B cell (primary cell): Measurements from ENCODE around the gene TRIM31. TPM values are rescaled to one million over a fixed set of nuclear protein-coding genes. Genes with fewer than 3 reads are reported as not detected.

ENCODE experiments used
- ATAC-seq: fragments of 200-7000 bp; cut with Tn5 transposase; one replicate; pipeline ENCODE4 v1.10.0; 2021; ENCODE audit warnings: low read depth, mild to moderate bottlenecking, moderate number of reproducible peaks, moderate library complexity
- CTCF ChIA-PET: fragments of 350-600 bp; sonication (Branson Sonifier 250); formaldehyde crosslinking; loops from one replicate; lab custom pipeline; 2021; ENCODE audit warnings: antibody characterized with exemption, inconsistent platforms; lab: Charles Lee
- POLR2A ChIA-PET: fragments of 350-600 bp; sonication (Branson Sonifier 250); formaldehyde crosslinking; loops from one replicate; lab custom pipeline; 2021; ENCODE audit warnings: antibody characterized with exemption; lab: Charles Lee
- DNase-seq: peaks from one replicate; pipeline ENCODE4 v3.0.0; 2013
- H2AFZ ChIP-seq: 2 replicates; pipeline ENCODE4 v1.6.1; 2012; ENCODE audit warnings: mild to moderate bottlenecking, low read depth, low read length; ENCODE audit not compliant: insufficient read depth, poor library complexity, severe bottlenecking
- H3K27ac ChIP-seq, 2 donors: 1 replicate in 1 of 2; 2 replicates in 1 of 2; pipeline ENCODE4 v1.5.1; 2012 to 2013; ENCODE audit warnings: low read length in 2 of 2, mild to moderate bottlenecking in 2 of 2, moderate library complexity in 1 of 2
- H3K27me3 ChIP-seq, 4 experiments: fragments of 200-600 bp in 1 of 4; sonication (generic) in 1 of 4; replicated peaks in 1 of 4; 1 replicate in 2 of 4; 2 replicates in 2 of 4; pipeline versions ENCODE4 v1.6.1 to v1.7.0; 2013 to 2016; ENCODE audit warnings: low read length in 3 of 4, mild to moderate bottlenecking in 2 of 4, mixed read lengths in 1 of 4, moderate library complexity in 1 of 4; ENCODE audit not compliant: insufficient read depth in 4 of 4, control insufficient read depth in 3 of 4; ENCODE audit errors: control extremely low read depth in 1 of 4
- H3K36me3 ChIP-seq, 2 experiments: replicated peaks in 1 of 2; 1 replicate in 1 of 2; 2 replicates in 1 of 2; pipeline versions ENCODE4 v1.6.1 to v1.7.1; 2013; ENCODE audit warnings: low read length in 1 of 2; ENCODE audit not compliant: insufficient read depth in 2 of 2, control insufficient read depth in 1 of 2; ENCODE audit errors: control extremely low read depth in 1 of 2, extremely low read depth in 1 of 2
- H3K4me1 ChIP-seq, 2 donors: fragments of 200-600 bp in 1 of 2; sonication (generic) in 1 of 2; 1 replicate in 1 of 2; 2 replicates in 1 of 2; pipeline versions ENCODE4 v1.5.1 to v1.6.1; 2013 to 2017; ENCODE audit warnings: low read length in 2 of 2; ENCODE audit not compliant: control insufficient read depth in 2 of 2, insufficient read depth in 2 of 2
- H3K4me2 ChIP-seq: replicated peaks from 2 replicates; pipeline ENCODE3; 2012; ENCODE audit warnings: mild to moderate bottlenecking, low read depth, low read length; ENCODE audit not compliant: poor library complexity, severe bottlenecking
- H3K4me3 ChIP-seq, 5 experiments: fragments of 200-600 bp in 1 of 5; sonication (generic) in 1 of 5; 1 replicate in 3 of 5; 2 replicates in 2 of 5; pipeline versions ENCODE4 v1.5.1 to v1.7.0; 2011 to 2016; ENCODE audit warnings: low read length in 4 of 5, mild to moderate bottlenecking in 4 of 5, low read depth in 2 of 5, control low read depth in 1 of 5, moderate library complexity in 1 of 5; ENCODE audit not compliant: insufficient read depth in 1 of 5; ENCODE audit errors: control extremely low read depth in 1 of 5, extremely low read depth in 1 of 5
- H3K79me2 ChIP-seq: fragments of 200-600 bp; sonication (generic); one replicate; pipeline ENCODE4 v1.6.0; 2016; ENCODE audit warnings: low read length; ENCODE audit not compliant: control insufficient read depth, insufficient read depth
- H3K9ac ChIP-seq: fragments of 200-600 bp; sonication (generic); 2 replicates; pipeline ENCODE4 v1.6.1; 2017; ENCODE audit warnings: mild to moderate bottlenecking, low read length, moderate library complexity
- H3K9me3 ChIP-seq, 3 donors: one replicate each; pipeline versions ENCODE4 v1.6.1 to v1.7.1; 2013; ENCODE audit warnings: low read length in 2 of 3; ENCODE audit not compliant: control insufficient read depth in 2 of 3, insufficient read depth in 1 of 3; ENCODE audit errors: control extremely low read depth in 1 of 3
- H4K20me1 ChIP-seq: 2 replicates; pipeline ENCODE4 v1.6.0; 2012; ENCODE audit warnings: mild to moderate bottlenecking, low read length; ENCODE audit not compliant: insufficient read depth, control insufficient read depth, poor library complexity, severe bottlenecking
- H3K27ac Mint-ChIP-seq: one replicate; pipeline ENCODE4 v1.8.0; 2021; ENCODE audit warnings: mixed read lengths
- H3K27me3 Mint-ChIP-seq: one replicate; pipeline ENCODE4 v1.8.0; 2021; ENCODE audit warnings: mixed read lengths
- H3K4me1 Mint-ChIP-seq: one replicate; pipeline ENCODE4 v1.8.0; 2021; ENCODE audit warnings: mixed read lengths
- H3K4me3 Mint-ChIP-seq: one replicate; pipeline ENCODE4 v1.8.0; 2021; ENCODE audit warnings: mixed read lengths
- H3K9me3 Mint-ChIP-seq: one replicate; pipeline ENCODE4 v1.8.0; 2022; ENCODE audit warnings: mixed read lengths; ENCODE audit not compliant: insufficient read depth
- EZH2 ChIP-seq: IDR thresholded peaks from 2 replicates; pipeline ENCODE4 v1.6.1; 2012; ENCODE audit warnings: borderline replicate concordance, low read depth, mild to moderate bottlenecking, moderate library complexity, low read length; ENCODE audit not compliant: insufficient read depth, poor library complexity, severe bottlenecking
- WGBS: methylation state at CpG from one replicate; pipeline ENCODE4 v1.1.5; 2013; ENCODE audit warnings: missing lambda C conversion rate; ENCODE audit not compliant: insufficient coverage; 5-methylcytosine and 5-hydroxymethylcytosine counted together
- intact Hi-C: fragments of 100-400 bp; cut with micrococcal nuclease; formaldehyde crosslinking; loops from one replicate; pipeline ENCODE4 v1.10.0; 2022
- polyA plus RNA-seq: library from polyadenylated mRNA; depleted of rRNA; stranded (reverse); fragments of >200 nt; gene quantifications from 2 replicates; pipeline ENCODE4 v1.2.3, GENCODE V29; 2012
- total RNA-seq, 2 donors: library from RNA; stranded (reverse); fragments of 120-200 nt in 1 of 2; gene quantifications; 1 replicate in 1 of 2; 2 replicates in 1 of 2; pipeline versions ENCODE4 v1.2.3 to v1.2.4, GENCODE V29; 2013 to 2022
- TF ChIP-seq, protein P1 (sequence below): fragments of 200-600 bp; IDR thresholded peaks from one replicate; pipeline ENCODE4 v1.8.0; 2022; ENCODE audit warnings: antibody characterized with exemption, mild to moderate bottlenecking

Gene TRIM31
- total and polyA plus RNA-seq, 2 donors (not counting 1 experiment from before 2014, with no cell fraction given), result not detected

DNA sequence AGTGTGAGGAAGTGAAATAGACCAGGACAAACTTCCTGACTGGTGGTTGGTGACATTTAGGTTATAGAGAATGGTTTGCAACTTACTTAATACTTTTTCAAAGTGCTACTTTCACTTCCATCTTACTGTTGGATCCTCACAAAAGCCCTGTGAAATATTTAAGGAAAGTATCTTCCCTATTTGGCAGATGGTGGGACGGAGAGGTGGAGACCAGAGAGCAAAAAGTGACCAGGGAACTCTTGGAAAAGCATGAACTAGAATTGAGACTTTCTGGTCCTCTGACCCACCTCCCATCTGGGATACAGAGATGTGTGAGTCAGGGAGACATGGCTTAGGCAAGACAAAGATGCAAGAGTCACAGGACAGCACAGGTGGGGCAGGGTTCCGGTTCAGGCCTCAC, 45.1 kb upstream of the TRIM31 start:
- H3K27me3 Mint-ChIP-seq, result peaks cover 42% of the 10 kb centered on the region
- Histone ChIP-seq H4K20me1 (no peaks in the 10 kb centered on the region), H3K4me3 (no peak overlapping the region), H3K27ac (no peak overlapping the region), H3K9ac (no peak overlapping the region), H3K27me3 (peaks cover 0 to 23% (median 10%) of the 10 kb centered on the region in 4 experiments), H3K79me2 (no peaks in the 10 kb centered on the region), H3K4me2 (no peak overlapping the region), H3K9me3 (no peaks in the 10 kb centered on the region), H3K36me3 (no peaks in the 10 kb centered on the region), H3K4me1 (no peaks in the 10 kb centered on the region), H2AFZ (no peak overlapping the region)
- POLR2A ChIA-PET, result no interaction called here
- TF ChIP-seq, protein P1, sequence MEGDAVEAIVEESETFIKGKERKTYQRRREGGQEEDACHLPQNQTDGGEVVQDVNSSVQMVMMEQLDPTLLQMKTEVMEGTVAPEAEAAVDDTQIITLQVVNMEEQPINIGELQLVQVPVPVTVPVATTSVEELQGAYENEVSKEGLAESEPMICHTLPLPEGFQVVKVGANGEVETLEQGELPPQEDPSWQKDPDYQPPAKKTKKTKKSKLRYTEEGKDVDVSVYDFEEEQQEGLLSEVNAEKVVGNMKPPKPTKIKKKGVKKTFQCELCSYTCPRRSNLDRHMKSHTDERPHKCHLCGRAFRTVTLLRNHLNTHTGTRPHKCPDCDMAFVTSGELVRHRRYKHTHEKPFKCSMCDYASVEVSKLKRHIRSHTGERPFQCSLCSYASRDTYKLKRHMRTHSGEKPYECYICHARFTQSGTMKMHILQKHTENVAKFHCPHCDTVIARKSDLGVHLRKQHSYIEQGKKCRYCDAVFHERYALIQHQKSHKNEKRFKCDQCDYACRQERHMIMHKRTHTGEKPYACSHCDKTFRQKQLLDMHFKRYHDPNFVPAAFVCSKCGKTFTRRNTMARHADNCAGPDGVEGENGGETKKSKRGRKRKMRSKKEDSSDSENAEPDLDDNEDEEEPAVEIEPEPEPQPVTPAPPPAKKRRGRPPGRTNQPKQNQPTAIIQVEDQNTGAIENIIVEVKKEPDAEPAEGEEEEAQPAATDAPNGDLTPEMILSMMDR, result no peak
- TF ChIP-seq EZH2, result no peak
- CTCF ChIA-PET, result no interaction called here
- H3K4me1 Mint-ChIP-seq, result no peaks in the 10 kb centered on the region
- no peaks in the 10 kb centered on the region for H3K9me3 Mint-ChIP-seq
- H3K27ac Mint-ChIP-seq, result no peak overlapping the region
- DNase-seq (no peak), ATAC-seq (no peak)
- intact Hi-C loops, result no loop called here
- WGBS, result 80% methylated on average over 1 of the region's 2 CpGs
- H3K4me3 Mint-ChIP-seq, result no peak overlapping the region

DNA sequence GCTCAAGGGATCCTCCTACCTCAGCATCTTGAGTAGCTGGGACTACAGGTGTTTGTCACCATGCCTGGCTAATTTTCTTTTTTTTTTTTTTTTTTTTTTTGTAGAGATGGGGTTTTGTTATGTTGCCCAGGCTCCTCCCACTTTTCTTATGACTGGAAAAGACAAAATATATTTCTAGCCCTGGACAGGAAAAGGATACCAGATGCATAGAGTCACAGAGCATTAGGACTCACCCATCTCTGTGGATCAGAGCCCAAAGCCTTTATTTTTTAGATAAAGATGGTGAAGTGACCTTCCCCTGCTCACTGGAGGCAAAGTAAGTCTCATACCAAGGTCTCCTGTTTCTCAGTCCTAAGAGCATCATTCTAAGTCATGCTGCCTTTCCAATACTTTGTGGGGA, 44.7 kb upstream of the TRIM31 start:
- H3K4me3 Mint-ChIP-seq, result no peak overlapping the region
- no peaks in the 10 kb centered on the region for H3K9me3 ChIP-seq
- H3K4me2 ChIP-seq, result no peak overlapping the region
- intact Hi-C loops, result no loop called here
- no peaks in the 10 kb centered on the region for H3K36me3 ChIP-seq
- H3K4me1 ChIP-seq, result no peaks in the 10 kb centered on the region
- CTCF ChIA-PET, result no interaction called here
- H3K9ac ChIP-seq, result no peak overlapping the region
- peaks cover 47% of the 10 kb centered on the region for H3K27me3 Mint-ChIP-seq
- H3K27ac Mint-ChIP-seq, result no peak overlapping the region
- H3K27me3 ChIP-seq, result peaks cover 0 to 26% (median 10%) of the 10 kb centered on the region in 4 experiments
- no peak overlapping the region for H3K27ac ChIP-seq
- H2AFZ ChIP-seq, result no peak overlapping the region
- no peak for ATAC-seq
- no peak for DNase-seq
- no peaks in the 10 kb centered on the region for H3K4me1 Mint-ChIP-seq
- POLR2A ChIA-PET, result interaction anchor here (0.7 kb wide), 1 partner anchor 8 kb away, joined by 4 read pairs; no protein-coding TSS in a partner anchor
- no peak for TF ChIP-seq EZH2
- TF ChIP-seq, protein P1, result no peak
- H4K20me1 ChIP-seq, result no peaks in the 10 kb centered on the region
- no peaks in the 10 kb centered on the region for H3K9me3 Mint-ChIP-seq
- H3K79me2 ChIP-seq, result no peaks in the 10 kb centered on the region
- no peak overlapping the region for H3K4me3 ChIP-seq
